NCI-H446 treated with DMSO at 0.1 percent for 48 hours (cell line): ENCODE measurements around the gene MPC1.
"Not testable (repeated sequence)": the region's sequence is repeated elsewhere in the genome, so short reads cannot be mapped to it uniquely, and the experiment has no call there.

Source experiments
- DNase-seq: peaks from one replicate; lab custom pipeline; 2025; lab: John Stamatoyannopoulos, UW

MPC1 gene

DNA sequence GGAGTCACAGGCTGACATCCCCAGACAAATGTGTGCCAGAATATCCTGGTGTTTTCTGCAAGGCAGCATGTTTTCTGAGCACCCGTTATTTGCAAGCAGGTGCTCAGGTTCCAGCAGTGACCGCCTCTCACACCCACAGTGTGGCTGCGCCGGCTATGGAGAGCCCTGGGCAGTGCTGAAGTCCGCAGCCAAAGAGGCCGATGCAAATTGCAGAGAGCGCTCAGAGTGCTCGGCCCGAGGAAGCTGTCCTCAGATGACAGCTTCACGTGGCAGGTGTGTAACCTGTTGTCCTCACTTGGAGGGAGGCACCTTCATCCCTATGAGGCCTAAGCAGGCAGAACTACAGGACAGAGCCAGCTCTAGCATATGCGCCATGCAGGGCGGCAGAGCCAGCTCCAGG, 23.5 kb upstream of the MPC1 start:
- no peak for DNase-seq

DNA sequence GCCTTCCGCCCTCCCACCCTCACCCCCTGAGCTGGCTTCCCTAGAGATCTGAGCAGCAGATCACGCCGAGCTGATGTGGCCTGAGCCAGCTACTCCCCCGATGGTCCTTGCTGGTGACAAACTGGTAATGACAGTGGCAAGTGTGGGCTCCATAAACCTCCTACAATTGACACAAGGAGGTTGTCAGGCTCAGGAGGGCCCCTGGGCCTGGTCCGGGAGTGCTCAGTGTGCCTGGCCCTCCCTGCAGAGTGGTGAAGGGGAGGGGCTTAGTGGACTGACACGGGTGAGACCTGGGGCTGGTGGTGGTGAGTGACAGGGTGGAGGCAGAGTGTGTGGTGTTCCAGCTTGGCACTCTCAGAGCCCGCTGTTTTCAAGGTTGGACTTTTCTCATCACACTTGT, 22.6 kb upstream of the MPC1 start:
- no peak for DNase-seq

DNA sequence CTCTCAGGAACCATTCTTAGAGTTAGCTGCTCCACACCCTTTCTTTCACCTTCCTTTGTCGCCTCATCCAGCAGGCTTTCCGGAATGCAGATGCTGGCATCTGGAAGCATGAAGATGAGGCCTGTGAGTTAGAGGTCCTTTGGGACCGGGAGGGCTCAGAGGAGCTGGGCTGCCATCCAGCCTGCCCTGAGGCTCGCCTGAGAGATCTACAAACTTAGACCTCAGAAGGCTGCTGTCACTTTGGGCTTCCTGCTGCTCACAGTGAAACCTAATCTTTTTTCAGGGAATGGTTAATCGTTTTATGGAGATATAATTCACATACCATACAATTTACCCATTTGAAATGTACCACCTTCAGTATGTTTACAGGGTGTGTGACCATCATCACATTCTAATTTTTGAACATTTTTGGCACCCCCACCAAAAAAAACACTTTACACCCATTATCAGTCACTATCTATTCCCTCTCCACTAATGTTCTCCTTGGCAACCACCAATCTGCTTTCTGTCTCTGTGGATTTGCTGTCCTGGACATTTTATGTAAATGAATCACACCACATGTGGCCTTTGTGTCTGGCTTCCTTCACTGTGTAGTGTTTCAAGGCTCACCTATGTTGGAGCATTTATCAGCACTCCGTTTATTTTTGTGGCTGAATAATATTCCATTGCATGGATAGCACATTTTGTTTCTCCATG, 20.0 kb upstream of the MPC1 start:
- DNase-seq = no peak

DNA sequence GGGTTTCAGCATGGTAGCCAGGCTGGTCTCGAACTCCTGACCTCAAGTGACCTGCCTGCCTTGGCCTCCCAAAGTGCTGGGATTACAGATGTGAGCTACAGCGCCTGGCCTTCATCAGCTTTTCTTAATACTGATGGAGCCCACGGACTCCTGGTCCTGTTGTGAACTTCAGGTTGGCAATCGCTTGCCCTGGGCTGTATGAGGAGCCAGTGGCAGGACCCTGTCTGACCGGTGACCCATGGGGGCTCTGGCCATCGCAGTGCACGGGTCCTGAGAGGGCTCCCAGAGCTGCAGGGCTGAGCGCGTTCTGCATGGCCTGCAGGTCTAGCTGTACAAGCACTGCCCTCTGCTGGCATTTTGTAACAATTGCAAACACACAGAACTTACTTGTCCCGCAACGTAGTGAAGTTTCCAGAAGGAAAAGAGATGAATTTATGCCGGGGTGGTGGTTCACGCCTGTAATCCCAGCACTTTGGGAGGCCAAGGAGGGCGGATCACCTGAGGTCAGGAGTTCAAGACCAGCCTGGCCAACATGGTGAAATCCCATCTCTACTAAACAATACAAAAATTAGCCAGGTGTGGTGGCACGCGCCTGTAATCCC, 18.0 kb upstream of the MPC1 start:
- not testable (repeated sequence) for DNase-seq

GRCh38 chr6:166400181-166400580, 17.4 kb upstream of the MPC1 start:
- no peak for DNase-seq

DNA sequence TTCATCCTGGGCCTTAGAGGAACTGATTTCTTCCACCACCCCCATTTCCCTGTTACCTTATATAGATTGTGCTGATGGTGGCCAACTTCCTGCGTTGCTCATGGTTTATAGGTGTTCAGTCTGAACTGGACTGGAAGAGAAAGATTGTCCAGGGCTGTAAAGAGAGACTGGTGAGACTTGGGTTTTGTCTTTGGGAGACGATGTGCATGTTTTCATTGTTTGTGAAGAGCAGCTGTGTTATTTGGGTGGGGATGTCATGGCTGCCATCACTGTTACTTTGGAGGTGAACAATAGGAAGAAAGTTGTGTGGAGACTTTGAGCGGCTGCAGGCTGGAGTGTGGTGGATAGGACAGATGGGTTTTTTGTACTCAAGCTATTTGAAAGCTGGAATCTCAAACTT, 15.6 kb upstream of the MPC1 start:
- DNase-seq = no peak

DNA sequence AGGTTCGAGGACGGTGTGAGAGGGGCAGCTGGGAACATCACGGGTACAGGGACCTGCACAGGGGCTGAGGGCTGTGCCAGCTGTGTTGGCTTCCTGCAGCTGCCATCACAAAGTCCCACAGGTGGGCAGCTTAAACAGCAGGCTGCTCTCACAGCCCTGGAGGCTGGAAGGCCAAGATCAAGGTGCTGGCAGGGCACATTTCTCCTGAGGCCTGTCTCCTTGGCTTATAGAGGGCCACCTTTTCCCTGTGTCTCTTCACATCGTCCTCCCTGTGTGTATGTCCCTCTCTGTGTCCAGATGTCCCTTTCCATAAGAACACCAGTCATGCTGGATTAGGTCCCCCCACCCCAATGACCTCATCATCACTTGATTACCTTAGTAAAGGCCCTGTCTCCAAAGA, 15.1 kb upstream of the MPC1 start:
- DNase-seq = no peak

GRCh38 chr6:166395778-166396177, 13.0 kb upstream of the MPC1 start:
- no peak for DNase-seq

DNA sequence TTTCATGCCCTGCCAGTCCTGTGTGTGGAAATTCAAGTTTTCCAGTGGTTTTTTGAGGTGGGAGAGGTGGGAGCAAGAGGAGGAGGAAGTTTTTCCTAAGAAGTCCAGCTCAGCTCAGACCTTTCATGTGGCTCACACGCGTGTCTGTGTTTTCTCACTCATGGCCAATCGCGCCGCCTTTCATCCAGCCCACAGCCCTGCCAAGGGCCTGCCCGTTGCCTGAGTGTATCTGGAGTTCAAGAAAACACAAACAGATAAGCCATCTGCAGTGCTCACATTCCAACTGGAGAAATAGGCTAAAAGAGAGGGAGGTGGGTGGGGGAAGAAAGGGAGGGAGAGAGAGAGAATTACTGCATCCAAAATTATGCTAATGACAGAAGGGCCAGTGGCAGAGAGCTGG, 12.6 kb upstream of the MPC1 start:
- DNase-seq = no peak

DNA sequence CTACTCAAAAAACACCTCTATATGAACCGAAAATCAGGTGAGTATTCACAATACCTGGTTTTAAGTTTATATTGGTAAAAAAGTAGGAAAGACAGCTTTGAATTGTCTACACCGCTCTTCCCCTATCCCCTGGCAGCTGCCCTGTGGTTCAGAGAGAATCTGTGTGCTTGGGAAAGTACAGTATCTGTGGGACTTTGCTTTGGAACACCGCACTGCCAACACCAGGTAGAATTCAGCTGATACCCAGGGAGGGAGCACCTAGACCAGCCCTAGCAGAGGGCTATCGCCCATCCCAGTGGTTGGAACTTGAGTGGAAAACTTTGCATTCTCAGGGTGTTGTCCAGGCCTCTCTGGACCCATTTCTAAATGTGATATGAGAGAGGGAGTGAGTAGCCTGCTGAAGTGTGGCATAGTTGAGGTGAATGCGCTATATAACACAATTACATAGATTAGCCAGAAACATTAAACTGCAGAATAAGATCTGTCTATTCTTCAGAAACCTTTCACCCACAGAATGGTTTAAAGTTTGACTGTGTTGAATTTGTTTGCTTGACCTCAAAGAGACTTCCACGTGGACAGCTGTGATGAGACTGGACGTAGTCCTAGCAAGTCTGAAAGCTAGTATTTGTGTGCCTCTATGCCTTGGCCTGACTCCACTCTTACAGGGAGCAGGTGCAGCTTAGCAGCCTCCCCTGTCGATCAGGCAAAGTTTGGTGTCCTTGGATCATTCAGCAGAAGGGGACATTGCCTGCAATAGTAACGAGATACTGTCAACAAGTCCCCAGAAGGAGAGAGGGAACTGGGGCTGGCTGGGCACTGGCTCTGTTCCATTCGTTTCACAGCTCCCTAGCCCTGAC, 11.5 kb upstream of the MPC1 start:
- no peak for DNase-seq

DNA sequence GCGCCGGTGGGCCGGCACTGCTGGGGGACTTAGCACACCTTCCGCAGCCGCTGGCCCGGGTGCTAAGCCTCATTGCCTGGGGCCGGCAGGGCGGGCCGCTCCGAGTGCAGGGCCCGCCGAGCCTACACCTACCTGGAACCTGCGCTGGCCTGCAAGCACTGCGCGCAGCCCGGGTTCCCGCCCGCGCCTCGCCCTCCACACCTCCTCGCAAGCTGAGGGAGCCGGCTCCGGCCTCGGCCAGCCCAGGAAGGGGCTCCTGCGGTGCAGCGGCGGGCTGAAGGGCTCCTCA, 10.7 kb upstream of the MPC1 start:
- no peak for DNase-seq

- not testable (repeated sequence) for DNase-seq
Observed at GRCh38 chr6:166392755-166393534, 10.2 kb upstream of the MPC1 start.

DNA sequence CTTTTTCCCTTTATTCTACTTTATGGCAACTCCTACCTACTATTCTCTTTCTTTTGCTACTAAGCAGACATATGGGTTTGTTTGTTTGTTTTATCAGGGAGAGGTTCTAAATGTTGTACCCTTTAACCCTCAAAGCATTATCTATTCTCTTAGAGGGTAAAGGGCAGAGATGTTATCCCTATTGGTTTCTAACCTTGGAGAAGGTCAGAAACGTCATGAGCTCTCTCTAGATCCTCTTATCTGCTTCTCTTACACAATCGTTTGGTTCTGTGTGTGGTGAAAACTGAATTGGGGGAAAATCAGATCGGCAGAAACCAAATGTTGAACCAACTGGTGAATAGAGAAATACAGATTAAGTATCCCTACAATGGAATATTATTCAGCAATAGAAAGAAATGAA, 6.4 kb upstream of the MPC1 start:
- no peak for DNase-seq

- no peak for DNase-seq
Observed at GRCh38 chr6:166388290-166389004, 5.7 kb upstream of the MPC1 start.

GRCh38 chr6:166387642-166388289, 5.0 kb upstream of the MPC1 start:
- DNase-seq = no peak

DNA sequence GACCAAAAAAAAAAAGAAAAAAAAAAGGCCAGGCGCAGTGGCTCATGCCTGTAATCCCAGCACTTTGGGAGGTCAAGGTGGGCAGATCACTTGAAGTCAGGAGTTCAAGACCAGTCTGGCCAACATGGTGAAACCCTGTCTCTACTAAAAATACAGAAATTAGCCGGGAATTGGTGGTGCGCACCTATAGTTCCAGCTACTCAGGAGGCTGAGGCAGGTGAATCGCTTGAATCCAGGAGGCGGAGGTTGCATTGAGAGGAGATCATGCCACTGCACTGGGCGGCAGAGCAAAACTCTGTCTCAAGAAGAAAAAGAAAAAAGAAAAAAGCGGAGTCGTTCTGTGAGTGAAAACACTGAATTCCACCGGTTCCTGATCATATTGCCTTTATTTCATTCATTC, 4.4 kb upstream of the MPC1 start:
- not testable (repeated sequence) for DNase-seq

DNA sequence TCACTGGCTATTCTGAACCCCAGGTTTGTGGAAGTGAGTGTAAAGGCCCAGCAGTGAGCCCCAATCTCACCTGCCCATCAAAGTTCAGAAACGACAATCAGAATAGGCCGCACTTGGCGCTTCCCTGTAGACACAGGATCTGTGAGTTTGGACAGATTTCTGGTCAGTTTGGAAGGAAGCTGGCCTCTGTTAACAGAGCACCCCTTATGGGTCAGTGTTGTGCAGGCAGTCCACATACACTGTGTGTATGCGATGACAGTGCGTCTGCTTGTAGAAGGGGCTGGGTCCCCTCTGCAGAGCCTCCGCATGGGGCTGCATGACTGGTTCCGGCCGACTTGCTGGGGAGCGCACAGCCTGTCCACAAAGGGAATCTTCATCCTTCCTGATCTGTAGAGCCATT, 3.4 kb upstream of the MPC1 start:
- no peak for DNase-seq

- not testable (repeated sequence) for DNase-seq
Observed at GRCh38 chr6:166383802-166384363, 1.1 kb upstream of the MPC1 start.

- no peak for DNase-seq
Observed at GRCh38 chr6:166382500-166382932, 224 bp downstream of the MPC1 start.

DNA sequence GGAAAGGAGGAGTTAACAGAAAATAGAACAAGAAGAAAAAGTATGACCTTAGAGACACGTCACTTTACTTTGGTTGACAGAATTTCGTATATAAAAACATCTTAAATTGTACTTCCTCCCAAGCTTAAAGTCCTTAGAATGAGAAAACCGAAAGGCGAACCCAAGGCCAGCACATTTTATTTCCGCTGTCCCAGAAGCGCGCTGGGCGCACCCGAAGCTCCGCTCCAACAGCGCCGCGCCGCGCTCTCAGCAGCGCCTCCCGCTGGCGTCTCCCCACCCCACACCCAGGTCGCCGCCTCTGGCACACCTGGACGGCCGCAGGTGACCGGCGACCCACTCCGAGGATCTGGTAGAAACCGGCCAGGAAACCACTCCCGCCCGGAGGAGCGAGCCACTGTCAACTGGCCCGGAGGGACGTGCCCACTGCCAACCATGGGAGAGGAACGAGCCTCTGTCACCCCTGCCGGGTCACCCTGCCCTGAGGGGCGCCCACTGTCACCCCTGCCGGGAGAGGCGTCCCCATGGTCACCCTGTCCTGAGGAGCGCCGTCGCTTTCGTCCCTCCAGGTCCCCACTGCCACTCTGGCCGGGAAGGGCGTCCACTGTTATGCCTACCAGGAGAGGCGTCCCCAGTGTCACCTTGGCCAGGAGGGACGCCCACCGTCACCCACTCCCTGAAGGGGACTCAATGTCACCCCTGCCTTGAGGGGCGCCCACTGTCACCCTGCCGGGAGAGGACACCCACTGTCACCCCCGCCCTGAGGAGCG, 824 bp downstream of the MPC1 start:
- DNase-seq = no peak
